ENCODE results near the gene PRPF19.

GRCh38 chr11:60876168-60876485 lies 30.3 kb downstream of the PRPF19 start:
- TF ChIP-seq CTCF (IDR thresholded peaks at IDR 0.05; ENCODE audit: insufficient read depth, low read depth, low read length) (no peak), EZH2 (IDR thresholded peaks at IDR 0.05; ENCODE audit: insufficient read depth, low read length) (no peak)

Measured in astrocyte (in vitro differentiated cells and primary cell).